Suprapubic skin (tissue), 4 donors: ENCODE results near the gene CLP1. TPM values are rescaled to one million over a fixed set of nuclear protein-coding genes. Genes with fewer than 3 reads are reported as not detected.

ENCODE experiments used
- DNase-seq, 2 donors: peaks; one replicate each; pipeline ENCODE4 v3.0.0-alpha.2; 2019; ENCODE audit warnings: low spot score in 2 of 2
- H3K27ac ChIP-seq: fragments of 200-600 bp; sonication (generic); one replicate; pipeline ENCODE4 v1.5.1; 2019
- H3K27me3 ChIP-seq: fragments of 200-600 bp; sonication (generic); one replicate; pipeline ENCODE4 v1.5.1; 2019
- H3K36me3 ChIP-seq: fragments of 200-600 bp; sonication (generic); one replicate; pipeline ENCODE4 v1.5.1; 2019
- H3K4me1 ChIP-seq: fragments of 200-600 bp; sonication (generic); one replicate; pipeline ENCODE4 v1.5.1; 2019
- H3K4me3 ChIP-seq: fragments of 200-600 bp; sonication (generic); one replicate; pipeline ENCODE4 v1.5.1; 2019; ENCODE audit warnings: mild to moderate bottlenecking
- H3K9me3 ChIP-seq: fragments of 200-600 bp; sonication (generic); one replicate; pipeline ENCODE4 v1.5.1; 2019
- EP300 ChIP-seq: sonication (generic); formaldehyde crosslinking; IDR thresholded peaks from one replicate; pipeline ENCODE4 v1.6.1; 2017; ENCODE audit warnings: antibody characterized with exemption
- POLR2A ChIP-seq, 2 donors: fragments of 450-650 bp; IDR thresholded peaks; one replicate each; pipeline ENCODE4 v1.6.1; 2017; ENCODE audit warnings: antibody characterized with exemption in 2 of 2, mild to moderate bottlenecking in 2 of 2, moderate library complexity in 2 of 2
- POLR2AphosphoS5 ChIP-seq, 3 donors: sonication (generic); formaldehyde crosslinking; IDR thresholded peaks; one replicate each; pipeline ENCODE4 v1.6.1; 2017; ENCODE audit warnings: antibody characterized with exemption in 3 of 3
- WGBS: methylation state at CpG from one replicate; pipeline ENCODE4 v1.1.5; 2018; 5-methylcytosine and 5-hydroxymethylcytosine counted together
- total RNA-seq, 4 donors: library from RNA; depleted of rRNA; stranded (reverse); fragments of >200 nt; gene quantifications; one replicate each; pipeline ENCODE4 v1.1.0, GENCODE V29; 2016
- TF ChIP-seq, protein P1 (sequence below), 2 donors: fragments of 200-600 bp in 1 of 2; fragments of 450-650 bp in 1 of 2; sonication (generic) in 1 of 2; IDR thresholded peaks; one replicate each; pipeline ENCODE4 v1.5.1; 2016 to 2019; ENCODE audit warnings: antibody characterized with exemption in 2 of 2, mild to moderate bottlenecking in 1 of 2, moderate library complexity in 1 of 2

The CLP1 gene
- total RNA-seq, 4 donors from 2014 or later = 8.5 to 24.4 (median 20.9) TPM

- 62% methylated on average over 8 of the region's 9 CpGs for WGBS
Observed at GRCh38 chr11:57640068-57640800, 17.3 kb upstream of the CLP1 start.

DNA sequence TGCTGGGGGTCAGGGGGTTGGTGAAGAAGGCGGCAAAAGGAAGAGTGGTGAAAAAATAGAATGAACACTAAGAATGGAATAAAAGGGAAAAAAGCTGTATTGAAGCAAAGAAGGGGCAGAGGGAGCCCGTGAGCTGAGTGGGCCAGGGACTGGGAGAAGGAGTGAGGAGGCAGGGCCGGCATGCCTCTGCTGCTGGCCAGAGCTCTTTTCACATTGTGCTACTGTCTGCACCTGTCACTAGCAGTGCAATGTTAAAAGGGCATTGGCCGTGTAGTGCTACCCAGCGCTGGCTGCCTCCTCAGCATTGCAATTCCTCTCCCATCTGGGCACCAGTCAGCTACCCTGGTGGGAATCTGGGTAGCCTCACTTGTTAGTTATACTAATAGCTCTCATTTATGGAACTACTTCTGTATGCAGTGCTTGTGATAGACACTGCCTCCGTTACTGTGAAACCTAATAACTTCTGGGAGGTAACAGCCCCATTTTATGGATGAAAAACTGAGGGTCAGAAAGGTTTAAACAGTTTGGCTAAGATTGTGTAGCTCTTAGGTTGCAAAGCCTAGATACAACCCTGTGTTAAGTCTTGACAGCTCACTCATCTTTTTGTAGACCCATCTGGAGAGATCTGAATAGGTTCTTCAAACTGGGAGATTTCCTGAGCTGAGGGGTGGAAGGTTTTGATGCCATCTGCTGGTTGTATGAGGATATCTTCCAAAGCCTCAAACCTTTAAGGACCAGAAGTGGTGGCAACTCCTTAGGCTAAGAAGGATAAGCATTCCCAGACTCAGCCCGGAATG is 16.4 kb upstream of the CLP1 start:
- Histone ChIP-seq H3K27me3 (no peaks in the 10 kb centered on the region), H3K36me3 (no peaks in the 10 kb centered on the region), H3K4me1 (peaks cover 35% of the 10 kb centered on the region), H3K9me3 (no peaks in the 10 kb centered on the region), H3K4me3 (no peak overlapping the region), H3K27ac (no peak overlapping the region)
- 62% methylated on average over 7 of the region's 7 CpGs for WGBS
- TF ChIP-seq, protein P1, sequence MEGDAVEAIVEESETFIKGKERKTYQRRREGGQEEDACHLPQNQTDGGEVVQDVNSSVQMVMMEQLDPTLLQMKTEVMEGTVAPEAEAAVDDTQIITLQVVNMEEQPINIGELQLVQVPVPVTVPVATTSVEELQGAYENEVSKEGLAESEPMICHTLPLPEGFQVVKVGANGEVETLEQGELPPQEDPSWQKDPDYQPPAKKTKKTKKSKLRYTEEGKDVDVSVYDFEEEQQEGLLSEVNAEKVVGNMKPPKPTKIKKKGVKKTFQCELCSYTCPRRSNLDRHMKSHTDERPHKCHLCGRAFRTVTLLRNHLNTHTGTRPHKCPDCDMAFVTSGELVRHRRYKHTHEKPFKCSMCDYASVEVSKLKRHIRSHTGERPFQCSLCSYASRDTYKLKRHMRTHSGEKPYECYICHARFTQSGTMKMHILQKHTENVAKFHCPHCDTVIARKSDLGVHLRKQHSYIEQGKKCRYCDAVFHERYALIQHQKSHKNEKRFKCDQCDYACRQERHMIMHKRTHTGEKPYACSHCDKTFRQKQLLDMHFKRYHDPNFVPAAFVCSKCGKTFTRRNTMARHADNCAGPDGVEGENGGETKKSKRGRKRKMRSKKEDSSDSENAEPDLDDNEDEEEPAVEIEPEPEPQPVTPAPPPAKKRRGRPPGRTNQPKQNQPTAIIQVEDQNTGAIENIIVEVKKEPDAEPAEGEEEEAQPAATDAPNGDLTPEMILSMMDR (IDR thresholded peaks at IDR 0.05) = peak; percentile 23 to 48
- no peak for TF ChIP-seq EP300
- DNase-seq = no peak

More at GRCh38 chr11:57640068-57640800, 17.3 kb upstream of the CLP1 start:
- Histone ChIP-seq H3K36me3 (no peaks in the 10 kb centered on the region), H3K4me1 (peaks cover 32% of the 10 kb centered on the region), H3K9me3 (no peaks in the 10 kb centered on the region), H3K4me3 (peak overlapping the region; percentile 66), H3K27me3 (no peaks in the 10 kb centered on the region), H3K27ac (no peak overlapping the region)
- DNase-seq = no peak
- no peak for TF ChIP-seq EP300
- no peak for TF ChIP-seq POLR2A (IDR thresholded peaks at IDR 0.05)
- no peak for TF ChIP-seq POLR2AphosphoS5 (IDR thresholded peaks at IDR 0.05)
- TF ChIP-seq, protein P1 (IDR thresholded peaks at IDR 0.05) = no peak

GRCh38 chr11:57643802-57644201 is 13.8 kb upstream of the CLP1 start:
- DNase-seq = no peak
- H3K9me3 ChIP-seq = no peaks in the 10 kb centered on the region
- no peak overlapping the region for H3K4me3 ChIP-seq
- no peaks in the 10 kb centered on the region for H3K36me3 ChIP-seq
- peaks cover 48% of the 10 kb centered on the region for H3K4me1 ChIP-seq
- peaks cover 10% of the 10 kb centered on the region for H3K27me3 ChIP-seq
- TF ChIP-seq, protein P1 (IDR thresholded peaks at IDR 0.05) = no peak
- TF ChIP-seq POLR2AphosphoS5 (IDR thresholded peaks at IDR 0.05) (no peak), POLR2A (IDR thresholded peaks at IDR 0.05) (no peak), EP300 (no peak)
- 87% methylated on average over 3 of the region's 3 CpGs for WGBS
- no peak overlapping the region for H3K27ac ChIP-seq

DNA sequence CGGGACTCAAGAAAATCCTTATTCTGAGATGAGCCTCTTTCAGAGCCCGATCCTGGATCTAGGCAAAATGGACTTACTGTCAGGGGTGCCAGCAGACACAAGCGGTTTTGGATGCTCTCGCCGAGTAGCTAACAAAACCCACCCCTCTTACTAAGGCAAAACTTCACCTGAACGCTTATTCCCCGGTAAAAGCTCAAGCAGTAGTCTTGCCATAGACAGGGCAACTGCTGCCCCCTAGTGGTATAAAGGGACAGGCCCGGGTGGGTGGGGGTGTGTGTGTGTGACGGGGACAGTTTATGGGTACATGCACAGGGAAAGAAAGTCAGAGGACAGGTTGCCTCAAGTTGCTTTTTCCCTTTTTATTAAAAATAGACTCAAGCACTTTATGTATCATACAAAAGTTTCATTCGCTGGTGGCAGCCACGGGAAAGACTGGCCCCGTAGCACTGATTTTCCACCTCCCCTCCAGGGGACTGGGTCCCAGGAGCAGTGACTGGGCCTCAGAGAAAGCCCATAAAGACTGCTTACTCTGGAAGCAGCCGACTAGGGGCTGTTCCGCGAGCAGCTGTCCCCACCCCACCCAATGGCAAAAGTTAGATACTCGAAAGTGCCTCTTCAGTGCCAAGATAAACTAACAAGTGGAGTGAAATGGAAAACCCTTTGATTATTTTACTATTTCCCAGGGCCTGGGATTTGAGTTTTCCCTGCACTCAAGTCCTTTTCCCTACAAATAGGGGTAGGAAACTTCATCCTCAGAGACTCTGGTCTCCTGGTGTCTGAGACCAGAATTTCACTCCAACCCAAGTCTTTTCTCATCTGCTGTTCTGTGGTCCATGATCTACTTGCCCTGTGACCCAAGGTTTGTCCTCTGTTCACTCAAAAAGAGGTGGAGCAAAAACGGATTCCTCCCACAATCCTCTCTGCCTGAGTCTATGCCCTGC is 12.5 kb upstream of the CLP1 start:
- Histone ChIP-seq H3K27me3 (peaks cover 16% of the 10 kb centered on the region), H3K27ac (no peak overlapping the region), H3K4me1 (peaks cover 48% of the 10 kb centered on the region), H3K9me3 (no peaks in the 10 kb centered on the region), H3K4me3 (no peak overlapping the region), H3K36me3 (no peaks in the 10 kb centered on the region)
- no peak for TF ChIP-seq POLR2AphosphoS5 (IDR thresholded peaks at IDR 0.05)
- TF ChIP-seq, protein P1 (IDR thresholded peaks at IDR 0.05) = peak; percentile 26 to 91
- DNase-seq = peak; percentile 90 to 92
- 7% methylated on average over 17 of the region's 17 CpGs for WGBS
